Thyroid gland (tissue), 4 donors: ENCODE measurements around the gene ERMP1. TPM values are rescaled to one million over a fixed set of nuclear protein-coding genes. Genes with fewer than 3 reads are reported as not detected.

Experiments used
- DNase-seq, 2 donors: peaks; one replicate each; pipeline ENCODE4 v3.0.0-alpha.2; 2019
- H3K27ac ChIP-seq, 3 donors: fragments of 200-600 bp; sonication (generic); 1 replicate in 2 of 3; 2 replicates in 1 of 3; pipeline ENCODE4 v1.5.1; 2016 to 2019; ENCODE audit warnings: mild to moderate bottlenecking in 1 of 3, moderate library complexity in 1 of 3
- H3K27me3 ChIP-seq: fragments of 200-600 bp; sonication (generic); one replicate; pipeline ENCODE4 v1.5.1; 2019
- H3K36me3 ChIP-seq, 2 donors: fragments of 200-600 bp; sonication (generic); one replicate each; pipeline ENCODE4 v1.5.1; 2016 to 2019
- H3K4me1 ChIP-seq, 2 donors: fragments of 200-600 bp; sonication (generic); one replicate each; pipeline ENCODE4 v1.5.1; 2017 to 2019
- H3K4me3 ChIP-seq, 3 donors: fragments of 200-600 bp; sonication (generic); replicated peaks in 1 of 3; 1 replicate in 2 of 3; 2 replicates in 1 of 3; pipeline ENCODE4 v1.5.1; 2016; ENCODE audit warnings: mild to moderate bottlenecking in 1 of 3
- H3K9me3 ChIP-seq: fragments of 200-600 bp; sonication (generic); one replicate; pipeline ENCODE4 v1.5.1; 2017
- POLR2A ChIP-seq, 2 donors: fragments of 450-650 bp; IDR thresholded peaks; one replicate each; pipeline ENCODE4 v1.6.1; 2017; ENCODE audit warnings: antibody characterized with exemption in 2 of 2, mild to moderate bottlenecking in 2 of 2, moderate library complexity in 1 of 2
- WGBS, 2 donors: methylation state at CpG; one replicate each; pipeline ENCODE4 v1.1.5; 2017; 5-methylcytosine and 5-hydroxymethylcytosine counted together
- intact Hi-C: fragments of 100-400 bp; cut with DNase I; formaldehyde crosslinking; loops from one replicate; pipeline ENCODE4 v1.15.1; 2023
- total RNA-seq, 4 donors: library from RNA; depleted of rRNA; stranded (reverse); fragments of >200 nt; gene quantifications; one replicate each; pipeline ENCODE4 v1.2.3, GENCODE V29; 2016
- TF ChIP-seq, protein P1 (sequence below), 6 experiments: fragments of 200-600 bp in 3 of 6; fragments of 450-650 bp in 3 of 6; sonication (generic) in 3 of 6; IDR thresholded peaks; one replicate each; pipeline ENCODE4 v1.5.1; 2016 to 2019; ENCODE audit warnings: antibody characterized with exemption in 6 of 6, mild to moderate bottlenecking in 2 of 6, inconsistent platforms in 1 of 6, moderate library complexity in 1 of 6

The ERMP1 gene
- total RNA-seq, 4 donors from 2014 or later: 68.3 to 79.5 (median 75.2) TPM

DNA sequence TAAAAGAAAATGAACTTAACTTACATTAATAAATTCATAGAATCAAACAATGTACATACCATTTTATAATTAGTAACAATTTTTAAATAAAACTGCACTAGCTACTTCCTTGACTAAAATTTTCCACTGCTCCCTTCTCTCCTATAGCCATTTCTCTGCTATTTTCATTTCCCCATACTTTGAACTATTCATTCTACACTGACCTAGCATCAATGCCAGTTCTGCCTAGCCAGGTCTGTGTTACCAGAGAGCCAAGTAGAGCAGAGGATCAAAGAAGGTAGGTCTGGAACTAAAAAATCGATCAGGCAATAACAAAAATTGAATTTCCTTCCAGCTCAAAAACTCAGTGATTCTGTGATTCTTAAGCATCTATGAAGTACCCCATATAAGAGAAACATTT is 84.5 kb downstream of the ERMP1 start:
- Histone ChIP-seq H3K9me3 (no peaks in the 10 kb centered on the region), H3K4me3 (no peak overlapping the region), H3K27ac (no peak overlapping the region), H3K4me1 (peaks cover 0 to 9% of the 10 kb centered on the region in 2 donors), H3K36me3 (peaks cover 0 to 20% of the 10 kb centered on the region in 2 donors), H3K27me3 (no peaks in the 10 kb centered on the region)
- no peak for DNase-seq
- TF ChIP-seq POLR2A (IDR thresholded peaks at IDR 0.05): no peak
- TF ChIP-seq, protein P1, sequence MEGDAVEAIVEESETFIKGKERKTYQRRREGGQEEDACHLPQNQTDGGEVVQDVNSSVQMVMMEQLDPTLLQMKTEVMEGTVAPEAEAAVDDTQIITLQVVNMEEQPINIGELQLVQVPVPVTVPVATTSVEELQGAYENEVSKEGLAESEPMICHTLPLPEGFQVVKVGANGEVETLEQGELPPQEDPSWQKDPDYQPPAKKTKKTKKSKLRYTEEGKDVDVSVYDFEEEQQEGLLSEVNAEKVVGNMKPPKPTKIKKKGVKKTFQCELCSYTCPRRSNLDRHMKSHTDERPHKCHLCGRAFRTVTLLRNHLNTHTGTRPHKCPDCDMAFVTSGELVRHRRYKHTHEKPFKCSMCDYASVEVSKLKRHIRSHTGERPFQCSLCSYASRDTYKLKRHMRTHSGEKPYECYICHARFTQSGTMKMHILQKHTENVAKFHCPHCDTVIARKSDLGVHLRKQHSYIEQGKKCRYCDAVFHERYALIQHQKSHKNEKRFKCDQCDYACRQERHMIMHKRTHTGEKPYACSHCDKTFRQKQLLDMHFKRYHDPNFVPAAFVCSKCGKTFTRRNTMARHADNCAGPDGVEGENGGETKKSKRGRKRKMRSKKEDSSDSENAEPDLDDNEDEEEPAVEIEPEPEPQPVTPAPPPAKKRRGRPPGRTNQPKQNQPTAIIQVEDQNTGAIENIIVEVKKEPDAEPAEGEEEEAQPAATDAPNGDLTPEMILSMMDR (IDR thresholded peaks at IDR 0.05): no peak
- intact Hi-C loops: no loop called here
- 94 to 98% methylated on average over 1 of the region's 1 CpG for WGBS, 2 donors

DNA sequence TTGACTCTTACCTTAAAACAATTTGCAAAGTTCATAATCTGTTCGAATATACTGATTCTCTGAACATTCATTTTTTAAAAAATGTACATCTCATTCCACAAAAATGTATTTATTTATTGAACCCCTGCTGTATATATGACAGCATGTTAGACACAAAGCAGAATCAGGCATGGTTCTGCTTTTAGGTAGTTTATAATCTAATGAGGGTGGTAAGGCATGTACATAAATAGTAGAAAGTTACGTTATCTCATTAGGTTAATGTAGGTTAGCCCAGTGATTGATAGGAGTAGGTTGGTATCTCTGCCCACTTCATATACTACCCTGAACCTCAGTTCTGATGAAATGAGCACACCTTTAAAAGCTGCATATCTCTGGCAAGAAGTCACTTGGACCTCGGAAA is 89.8 kb downstream of the ERMP1 start:
- TF ChIP-seq POLR2A (IDR thresholded peaks at IDR 0.05): no peak
- TF ChIP-seq, protein P1 (IDR thresholded peaks at IDR 0.05): no peak
- Histone ChIP-seq H3K36me3 (peaks cover 0 to 12% of the 10 kb centered on the region in 2 donors), H3K27ac (no peak overlapping the region), H3K27me3 (no peaks in the 10 kb centered on the region), H3K4me1 (peaks cover 13 to 14% of the 10 kb centered on the region in 2 donors), H3K9me3 (no peaks in the 10 kb centered on the region), H3K4me3 (no peak overlapping the region)
- no peak for DNase-seq
- WGBS, 2 donors: 95 to 98% methylated on average over 3 of the region's 3 CpGs
- intact Hi-C loops: no loop called here

DNA sequence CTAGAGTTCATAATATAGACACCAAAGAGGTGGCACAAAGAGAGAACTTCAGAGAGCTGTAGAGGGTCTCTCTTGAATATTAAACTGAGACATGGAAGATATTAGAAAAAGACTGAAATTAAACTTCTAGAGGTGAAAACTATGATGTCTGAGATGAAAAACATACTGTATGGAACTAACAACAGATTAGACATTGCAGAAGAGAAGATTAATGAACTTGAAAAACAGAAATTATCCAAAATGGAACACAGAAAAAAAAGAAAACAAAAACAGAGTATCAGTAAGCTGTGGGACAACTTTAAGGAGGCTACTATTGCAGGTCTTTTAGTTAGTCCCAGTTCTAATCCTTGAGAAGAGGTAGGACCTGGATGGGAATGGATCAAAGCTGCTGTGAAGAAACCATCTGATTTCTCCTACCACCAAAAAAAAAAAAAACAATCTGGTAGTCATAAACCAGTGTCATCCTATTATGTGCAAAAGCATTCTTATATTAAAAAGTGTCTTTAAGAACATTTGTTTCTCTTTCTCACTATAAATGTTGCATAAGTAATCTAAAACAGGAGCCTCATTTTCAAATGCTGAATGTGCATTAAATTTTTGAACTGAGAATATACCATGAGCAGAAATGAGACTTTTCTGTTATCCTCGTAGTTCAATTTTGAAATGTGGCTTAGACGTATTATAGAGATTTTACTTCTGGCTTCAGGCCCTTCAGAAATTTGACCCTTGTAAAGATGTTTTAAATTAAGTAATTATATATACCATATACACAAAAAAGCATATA is 96.2 kb downstream of the ERMP1 start:
- Histone ChIP-seq H3K27ac (no peak overlapping the region), H3K9me3 (no peaks in the 10 kb centered on the region), H3K4me3 (no peak overlapping the region), H3K36me3 (no peaks in the 10 kb centered on the region), H3K4me1 (peaks cover 7 to 8% of the 10 kb centered on the region in 2 donors), H3K27me3 (no peaks in the 10 kb centered on the region)
- WGBS, 2 donors: 67 to 98% methylated on average over 2 of the region's 2 CpGs
- intact Hi-C loops: no loop called here
- DNase-seq: no peak
- TF ChIP-seq POLR2A (IDR thresholded peaks at IDR 0.05): no peak
- TF ChIP-seq, protein P1 (IDR thresholded peaks at IDR 0.05): no peak

DNA sequence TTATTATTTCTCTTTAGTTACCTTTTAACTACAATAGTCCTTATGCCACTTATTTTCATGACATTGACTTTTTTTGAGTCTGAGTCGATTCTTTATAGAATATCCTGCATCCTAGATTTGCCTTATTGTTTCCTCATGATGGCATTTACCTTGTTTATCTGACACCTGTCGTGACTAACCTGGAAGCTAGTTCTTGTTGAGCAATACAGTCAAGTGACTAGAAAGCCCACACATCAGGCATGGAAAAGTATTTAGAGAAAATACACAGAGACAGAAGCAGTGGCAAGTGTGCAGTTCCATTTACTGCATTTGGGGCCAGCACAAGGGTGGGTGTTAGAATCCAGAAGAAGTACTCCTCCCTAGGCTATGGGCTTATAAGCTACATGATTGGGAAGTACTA is 97.8 kb downstream of the ERMP1 start:
- Histone ChIP-seq H3K27me3 (no peaks in the 10 kb centered on the region), H3K4me1 (no peaks in the 10 kb centered on the region), H3K9me3 (no peaks in the 10 kb centered on the region), H3K36me3 (no peaks in the 10 kb centered on the region), H3K4me3 (no peak overlapping the region), H3K27ac (no peak overlapping the region)
- DNase-seq: no peak
- WGBS, 2 donors: 97% methylated on average over 2 of the region's 2 CpGs
- TF ChIP-seq POLR2A (IDR thresholded peaks at IDR 0.05): no peak
- TF ChIP-seq, protein P1 (IDR thresholded peaks at IDR 0.05): no peak
- intact Hi-C loops: no loop called here

Other genes starting within 250 kb of the ERMP1 start
- 10 to 100 TPM; 42.7 to 56.1 (median 44.9) TPM for gene RIC1, start 204.0 kb downstream of the ERMP1 start, total RNA-seq
- gene MLANA, start 57.8 kb upstream of the ERMP1 start, total RNA-seq: not detected
- 10 to 100 TPM; 23.4 to 30.6 (median 24.4) TPM for gene RANBP6, start 182.5 kb upstream of the ERMP1 start, total RNA-seq